K562 (cell line): ENCODE measurements around the gene MPHOSPH6. TPM values are rescaled to one million over a fixed set of nuclear protein-coding genes. Genes with fewer than 3 reads are reported as not detected.

ENCODE experiments used
- CCNT2 ChIP-seq: IDR thresholded peaks from 2 replicates; pipeline ENCODE4 v1.6.1; 2011; ENCODE audit warnings: borderline replicate concordance, low read depth, mild to moderate bottlenecking, moderate library complexity, mixed read lengths, low read length; ENCODE audit not compliant: insufficient read length; ENCODE audit errors: extremely low read depth
- CEBPG ChIP-seq, 3 experiments: fragments of 200-800 bp in 1 of 3; sonication (Bioruptor generic) in 1 of 3; sonication (generic) in 1 of 3; formaldehyde crosslinking in 1 of 3; IDR thresholded peaks in 2 of 3; conservative IDR thresholded peaks in 1 of 3; 2 replicates each; pipeline versions ENCODE4 v1.6.1 to v1.8.0; 2016 to 2022; ENCODE audit warnings: missing compliant biosample characterization in 2 of 3, missing genetic modification characterization in 2 of 3, mild to moderate bottlenecking in 1 of 3, missing genetic modification reagents in 1 of 3
- FOXJ3 ChIP-seq: sonication (generic); formaldehyde crosslinking; IDR thresholded peaks from 2 replicates; pipeline ENCODE4 v1.4.0; 2020; ENCODE audit warnings: mild to moderate bottlenecking, missing genetic modification reagents
- GATA2 ChIP-seq: sonication (generic); formaldehyde crosslinking; IDR thresholded peaks from 2 replicates; pipeline ENCODE4 v1.4.0; 2020; ENCODE audit warnings: mild to moderate bottlenecking, missing genetic modification reagents
- SMAD4 ChIP-seq: fragments of 250-450 bp; sonication (Bioruptor Pico); conservative IDR thresholded peaks from 2 replicates; pipeline ENCODE4 v1.8.0; 2021; ENCODE audit warnings: inconsistent platforms, mild to moderate bottlenecking, moderate library complexity
- TARDBP ChIP-seq: fragments of 450-650 bp; IDR thresholded peaks from 2 replicates; pipeline ENCODE4 v1.6.1; 2016
- U2AF1 ChIP-seq: fragments of 200-400 bp; formaldehyde crosslinking; optimal IDR thresholded peaks from 2 replicates; pipeline ENCODE3; 2017; ENCODE audit warnings: mild to moderate bottlenecking, low read depth, low read length, moderate library complexity
- ZNF224 ChIP-seq: sonication (generic); formaldehyde crosslinking; IDR thresholded peaks from 2 replicates; pipeline ENCODE4 v1.8.0; 2022; ENCODE audit warnings: mild to moderate bottlenecking, missing genetic modification reagents
- polyA plus RNA-seq, 8 experiments: library from polyadenylated mRNA; depleted of rRNA in 4 of 8; stranded (reverse) in 5 of 8; unstranded in 3 of 8; fragments of >200 nt; fragmentation: Nextera tagmentation in 2 of 8; fragmentation: Illumina TruSeq in 1 of 8; extraction: Ambion mirVana in 2 of 8; extraction: Trizol in 1 of 8; gene quantifications; 2 replicates each; pipeline versions ENCODE4 v1.2.1 to v1.2.3, GENCODE V29; 2011 to 2014; ENCODE audit warnings: inconsistent platforms in 1 of 8, missing spikeins in 1 of 8
- total RNA-seq, 7 experiments: library from RNA; depleted of rRNA in 6 of 7; stranded (reverse); fragments of >200 nt in 6 of 7; fragmentation: Illumina TruSeq in 2 of 7; extraction: Trizol in 2 of 7; gene quantifications; 2 replicates each; pipeline versions ENCODE4 v1.2.1 to v1.2.3, GENCODE V29; 2011 to 2021; ENCODE audit warnings: low replicate concordance in 1 of 7
- TF ChIP-seq, protein P1 (sequence below): sonication (generic); formaldehyde crosslinking; IDR thresholded peaks from 2 replicates; pipeline ENCODE4 v1.8.0; 2022; ENCODE audit warnings: mild to moderate bottlenecking, missing genetic modification reagents
- TF ChIP-seq, protein P2 (sequence below): fragments of 450-650 bp; formaldehyde crosslinking; IDR thresholded peaks from 2 replicates; pipeline ENCODE4 v1.4.0; 2022; ENCODE audit warnings: mild to moderate bottlenecking, moderate library complexity

Gene MPHOSPH6
- total and polyA plus RNA-seq, 9 of the 15 experiments (the other 6 are each of a cell fraction or from before 2014, with no cell fraction given) = 37.0 to 153 (median 76.7) TPM

DNA sequence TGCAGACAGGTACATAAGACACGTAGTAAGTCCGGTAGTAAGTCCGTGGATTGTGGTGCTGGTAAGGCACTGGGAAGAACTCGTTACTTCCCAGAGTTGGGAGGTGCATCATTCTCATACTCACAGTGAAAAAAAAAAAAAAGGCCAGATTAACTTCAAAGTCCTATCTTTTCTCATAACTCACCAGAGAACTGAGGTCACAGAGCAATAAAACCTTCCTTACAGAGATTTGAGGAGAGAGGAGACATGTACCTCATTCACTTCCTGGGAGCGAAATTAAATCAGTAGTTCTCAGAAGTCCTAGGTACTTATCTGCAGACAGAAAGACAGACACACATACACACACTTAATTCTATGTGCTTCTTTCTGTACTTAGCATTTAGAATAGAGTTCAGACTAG is 22.5 kb downstream of the MPHOSPH6 start (continued):
- TF ChIP-seq, protein P1, sequence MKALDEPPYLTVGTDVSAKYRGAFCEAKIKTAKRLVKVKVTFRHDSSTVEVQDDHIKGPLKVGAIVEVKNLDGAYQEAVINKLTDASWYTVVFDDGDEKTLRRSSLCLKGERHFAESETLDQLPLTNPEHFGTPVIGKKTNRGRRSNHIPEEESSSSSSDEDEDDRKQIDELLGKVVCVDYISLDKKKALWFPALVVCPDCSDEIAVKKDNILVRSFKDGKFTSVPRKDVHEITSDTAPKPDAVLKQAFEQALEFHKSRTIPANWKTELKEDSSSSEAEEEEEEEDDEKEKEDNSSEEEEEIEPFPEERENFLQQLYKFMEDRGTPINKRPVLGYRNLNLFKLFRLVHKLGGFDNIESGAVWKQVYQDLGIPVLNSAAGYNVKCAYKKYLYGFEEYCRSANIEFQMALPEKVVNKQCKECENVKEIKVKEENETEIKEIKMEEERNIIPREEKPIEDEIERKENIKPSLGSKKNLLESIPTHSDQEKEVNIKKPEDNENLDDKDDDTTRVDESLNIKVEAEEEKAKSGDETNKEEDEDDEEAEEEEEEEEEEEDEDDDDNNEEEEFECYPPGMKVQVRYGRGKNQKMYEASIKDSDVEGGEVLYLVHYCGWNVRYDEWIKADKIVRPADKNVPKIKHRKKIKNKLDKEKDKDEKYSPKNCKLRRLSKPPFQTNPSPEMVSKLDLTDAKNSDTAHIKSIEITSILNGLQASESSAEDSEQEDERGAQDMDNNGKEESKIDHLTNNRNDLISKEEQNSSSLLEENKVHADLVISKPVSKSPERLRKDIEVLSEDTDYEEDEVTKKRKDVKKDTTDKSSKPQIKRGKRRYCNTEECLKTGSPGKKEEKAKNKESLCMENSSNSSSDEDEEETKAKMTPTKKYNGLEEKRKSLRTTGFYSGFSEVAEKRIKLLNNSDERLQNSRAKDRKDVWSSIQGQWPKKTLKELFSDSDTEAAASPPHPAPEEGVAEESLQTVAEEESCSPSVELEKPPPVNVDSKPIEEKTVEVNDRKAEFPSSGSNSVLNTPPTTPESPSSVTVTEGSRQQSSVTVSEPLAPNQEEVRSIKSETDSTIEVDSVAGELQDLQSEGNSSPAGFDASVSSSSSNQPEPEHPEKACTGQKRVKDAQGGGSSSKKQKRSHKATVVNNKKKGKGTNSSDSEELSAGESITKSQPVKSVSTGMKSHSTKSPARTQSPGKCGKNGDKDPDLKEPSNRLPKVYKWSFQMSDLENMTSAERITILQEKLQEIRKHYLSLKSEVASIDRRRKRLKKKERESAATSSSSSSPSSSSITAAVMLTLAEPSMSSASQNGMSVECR (CRISPR knock-in tag) = no peak
- TF ChIP-seq SMAD4 (CRISPR knock-in tag) = no peak
- no peak for TF ChIP-seq CEBPG (CRISPR knock-in tag; IDR thresholded peaks at IDR 0.05)
- no peak for TF ChIP-seq CEBPG (tag; conservative IDR thresholded peaks at IDR 0.05 in 1 of 2, IDR thresholded peaks at IDR 0.05 in 1 of 2)
- no peak for TF ChIP-seq ZNF224
- no peak for TF ChIP-seq GATA2
- TF ChIP-seq FOXJ3 (CRISPR knock-in tag) = no peak
- no peak for TF ChIP-seq U2AF1
- no peak for TF ChIP-seq TARDBP
- TF ChIP-seq, protein P2, sequence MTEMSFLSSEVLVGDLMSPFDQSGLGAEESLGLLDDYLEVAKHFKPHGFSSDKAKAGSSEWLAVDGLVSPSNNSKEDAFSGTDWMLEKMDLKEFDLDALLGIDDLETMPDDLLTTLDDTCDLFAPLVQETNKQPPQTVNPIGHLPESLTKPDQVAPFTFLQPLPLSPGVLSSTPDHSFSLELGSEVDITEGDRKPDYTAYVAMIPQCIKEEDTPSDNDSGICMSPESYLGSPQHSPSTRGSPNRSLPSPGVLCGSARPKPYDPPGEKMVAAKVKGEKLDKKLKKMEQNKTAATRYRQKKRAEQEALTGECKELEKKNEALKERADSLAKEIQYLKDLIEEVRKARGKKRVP (CRISPR knock-in tag) = no peak
- TF ChIP-seq CCNT2 = no peak
